NOMO-1 treated with DMSO at 0.1 percent for 48 hours (cell line): Measurements from ENCODE around the gene STK32B.

ENCODE experiments used
- DNase-seq: peaks from one replicate; lab custom pipeline; 2025; ENCODE audit not compliant: unreplicated experiment; lab: John Stamatoyannopoulos, UW

STK32B gene

DNA sequence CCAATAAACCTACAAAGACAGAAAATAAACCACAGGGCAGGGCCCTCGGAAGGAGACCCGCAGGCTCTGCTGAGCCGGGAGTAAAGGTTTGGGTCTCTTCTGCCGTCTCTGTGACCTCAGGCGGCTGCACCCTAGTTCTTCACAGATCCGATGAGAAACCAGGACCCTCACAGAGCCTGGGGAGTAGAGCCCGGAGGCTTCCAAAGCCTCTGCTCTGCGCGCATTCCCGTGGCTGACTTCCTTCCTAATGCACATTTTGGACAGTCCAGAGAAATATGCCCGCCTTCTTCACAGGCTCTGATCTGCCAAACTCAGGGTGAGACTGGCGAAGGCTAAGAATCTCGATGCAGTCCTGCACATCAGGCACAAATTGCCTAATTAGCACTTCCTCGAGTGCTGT, 411.6 kb downstream of the STK32B start:
- no peak for DNase-seq

GRCh38 chr4:5463361-5463760, 412.1 kb downstream of the STK32B start:
- no peak for DNase-seq

- DNase-seq, result no peak
Observed at GRCh38 chr4:5463936-5464650, 412.8 kb downstream of the STK32B start.

GRCh38 chr4:5465529-5465928, 414.2 kb downstream of the STK32B start:
- no peak for DNase-seq

- DNase-seq, result no peak
Observed at GRCh38 chr4:5465956-5466355, 414.7 kb downstream of the STK32B start.

GRCh38 chr4:5467111-5467510, 415.8 kb downstream of the STK32B start:
- no peak for DNase-seq

GRCh38 chr4:5469151-5469775, 418.0 kb downstream of the STK32B start:
- no peak for DNase-seq

DNA sequence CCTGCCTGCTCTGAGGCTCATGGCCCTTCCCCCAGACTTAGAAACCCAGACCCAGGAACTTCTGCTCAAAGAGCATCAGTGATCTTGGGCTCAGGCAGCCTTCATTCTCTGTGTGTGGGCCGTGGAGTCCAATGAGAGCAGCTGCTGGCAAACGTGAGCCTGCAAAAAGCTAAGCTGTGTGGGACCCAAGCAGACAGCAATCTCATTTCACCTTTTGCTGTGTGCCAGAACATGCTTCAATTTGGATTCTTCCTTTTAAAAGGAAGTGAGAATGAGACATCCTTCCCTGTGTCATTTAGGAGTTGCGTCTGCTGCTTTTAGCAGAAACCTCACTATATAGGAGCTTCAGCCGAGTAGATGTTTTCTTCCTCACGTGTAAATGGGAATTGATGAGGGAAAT, 418.6 kb downstream of the STK32B start:
- DNase-seq, result no peak

DNA sequence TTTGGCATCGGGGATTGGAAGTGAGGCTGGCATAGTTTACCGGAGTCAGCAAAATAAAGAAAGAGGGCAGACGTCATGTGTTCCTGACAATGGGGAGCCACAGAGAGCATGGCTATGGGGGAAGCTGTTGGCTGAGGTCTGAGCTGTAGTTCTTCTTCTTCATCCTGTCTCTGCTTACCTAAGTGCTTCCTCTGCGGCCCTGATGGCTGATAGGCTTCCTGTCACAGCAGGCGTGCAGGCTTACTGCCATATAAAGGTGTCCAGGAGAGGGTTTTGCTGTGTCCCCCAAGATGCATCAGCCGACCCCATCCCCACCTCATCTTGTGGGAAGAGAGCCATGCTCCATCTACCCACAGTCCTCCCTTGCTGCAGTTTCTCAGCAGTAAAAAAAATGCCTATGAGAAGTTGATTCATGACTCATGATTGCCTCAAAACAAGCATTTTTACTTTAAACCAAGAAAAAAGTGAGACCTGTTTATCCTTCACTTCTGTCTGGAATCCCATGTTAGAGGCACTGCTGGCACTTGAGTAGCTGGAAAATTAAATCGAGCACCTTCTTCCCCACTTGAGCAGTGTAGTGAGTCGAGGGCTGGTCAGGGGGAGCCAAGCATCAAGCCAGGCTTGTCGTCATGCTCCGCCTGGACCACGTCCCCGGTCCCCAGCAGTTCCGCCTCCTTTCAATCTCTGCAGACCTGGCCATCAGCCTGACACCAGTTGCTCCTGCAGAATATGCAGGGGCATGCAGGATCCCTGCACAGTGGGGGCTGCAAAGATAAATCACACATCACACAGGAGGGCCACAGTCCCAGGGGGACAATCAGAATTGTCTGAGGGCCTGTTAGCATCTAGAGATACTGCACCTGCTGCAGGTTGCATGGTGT, 419.3 kb downstream of the STK32B start:
- no peak for DNase-seq

DNA sequence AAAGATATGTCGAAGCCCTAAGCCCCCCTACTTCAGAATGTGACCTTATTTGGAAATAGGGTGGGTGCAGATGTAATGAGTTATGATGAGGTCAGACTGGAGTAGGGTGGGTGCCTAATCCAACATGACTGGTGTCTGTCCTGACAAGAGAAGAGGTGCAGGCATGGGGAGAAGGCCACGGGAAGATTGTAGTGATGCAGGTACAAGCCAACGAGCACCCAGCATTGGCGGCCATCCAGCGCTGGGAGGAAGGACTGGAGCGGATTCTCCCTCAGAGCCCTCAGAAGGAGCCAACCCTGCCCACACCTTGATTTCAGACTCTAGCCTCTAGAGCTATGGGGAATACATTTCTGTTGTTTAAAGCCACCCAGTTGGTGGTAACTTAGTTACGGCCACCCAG, 419.9 kb downstream of the STK32B start:
- no peak for DNase-seq

GRCh38 chr4:5471691-5472090, 420.4 kb downstream of the STK32B start:
- no peak for DNase-seq

- no peak for DNase-seq
Observed at GRCh38 chr4:5472160-5472591, 420.9 kb downstream of the STK32B start.

GRCh38 chr4:5473125-5473524, 421.8 kb downstream of the STK32B start:
- DNase-seq, result no peak

GRCh38 chr4:5474756-5475155, 423.5 kb downstream of the STK32B start:
- DNase-seq, result no peak

DNA sequence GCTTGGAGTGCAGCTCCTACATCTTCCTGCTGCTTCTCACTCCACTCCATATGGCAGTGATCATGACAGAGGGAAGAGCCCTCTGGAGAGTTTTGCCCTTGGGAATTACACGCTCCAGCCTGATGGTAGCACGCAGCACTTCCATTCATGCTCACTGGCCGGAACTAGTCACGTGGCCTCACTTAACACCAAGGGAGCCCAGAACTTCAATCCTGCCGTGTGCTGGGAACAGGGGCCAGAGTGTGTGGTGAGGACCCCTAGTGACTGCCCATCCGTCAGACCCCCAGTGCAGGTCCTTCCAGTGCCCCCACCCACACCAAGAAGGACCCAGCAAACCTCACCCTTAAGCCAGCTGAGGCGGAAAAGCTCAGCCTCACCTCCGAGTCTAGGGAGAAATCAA, 426.3 kb downstream of the STK32B start:
- DNase-seq, result no peak

- DNase-seq, result no peak
Observed at GRCh38 chr4:5478169-5478568, 426.9 kb downstream of the STK32B start.

DNA sequence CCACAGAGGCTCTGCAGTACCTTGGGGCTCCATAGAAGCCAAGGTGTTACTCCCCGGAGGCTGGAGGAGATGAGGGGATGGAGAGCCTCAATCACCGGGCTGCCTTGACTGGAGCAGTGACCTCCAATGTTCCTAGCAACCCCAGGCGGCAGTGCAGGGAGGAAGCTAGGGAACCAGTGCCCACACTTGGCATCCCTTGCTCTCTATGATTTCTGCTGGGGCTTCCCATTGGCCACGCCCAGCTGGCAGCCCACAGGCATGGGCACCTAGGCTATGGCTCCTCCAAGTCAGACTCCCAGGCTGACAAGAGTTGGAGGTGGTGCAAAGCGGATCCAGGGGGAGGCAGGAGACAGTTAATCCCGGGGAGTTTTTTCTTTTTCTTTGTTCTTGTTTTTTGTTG, 427.4 kb downstream of the STK32B start:
- no peak for DNase-seq

- no peak for DNase-seq
Observed at GRCh38 chr4:5479518-5480060, 428.3 kb downstream of the STK32B start.

- DNase-seq, result no peak
Observed at GRCh38 chr4:5488413-5488812, 437.1 kb downstream of the STK32B start.

- DNase-seq, result no peak
Observed at GRCh38 chr4:5489260-5489659, 438.0 kb downstream of the STK32B start.

DNA sequence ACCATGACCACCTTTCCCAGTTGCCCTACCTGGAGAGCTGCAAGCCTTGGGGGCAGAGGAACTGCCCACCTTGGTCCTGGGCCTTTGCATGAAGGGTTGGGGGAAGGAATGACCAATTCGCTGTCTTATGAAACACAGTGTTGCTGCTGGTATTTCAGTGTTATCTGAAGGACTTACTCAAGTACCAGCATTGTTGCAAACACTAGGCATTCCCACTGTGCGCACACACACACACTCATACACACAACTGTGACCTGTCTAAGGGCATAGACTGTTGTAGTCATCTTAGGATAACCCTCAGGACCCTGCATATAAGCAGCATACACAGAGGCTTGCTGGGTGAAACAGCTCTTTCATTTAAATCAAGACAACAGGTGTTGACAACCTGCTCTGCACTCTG, 446.2 kb downstream of the STK32B start:
- no peak for DNase-seq

DNA sequence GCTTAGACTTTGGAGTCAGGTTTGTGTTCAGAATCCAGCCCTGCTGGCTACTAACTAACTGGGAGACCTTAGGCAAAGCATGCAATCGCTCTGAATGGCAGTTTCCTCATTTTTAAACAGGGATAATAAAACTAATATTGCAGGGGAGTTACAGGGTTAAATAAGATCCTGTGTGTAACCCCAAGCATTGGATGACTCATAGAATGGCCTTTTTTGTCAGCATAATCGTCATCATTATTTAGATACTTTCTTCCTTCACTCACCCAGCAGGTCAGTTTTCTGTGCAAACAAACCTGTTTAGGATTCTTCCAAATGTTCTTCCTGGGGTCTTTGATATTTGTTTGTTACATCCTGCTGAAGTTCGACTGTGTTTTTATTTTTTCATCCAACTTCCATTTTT, 448.9 kb downstream of the STK32B start:
- no peak for DNase-seq
